Stimulated activated CD4-positive, alpha-beta T cell treated with anti-CD3 and anti-CD28 coated beads, Interleukin-1b, Interleukin-23, amount 100 ng/mL, for 4 hours (primary cell): Measurements from ENCODE around the gene METTL23.

Experiments used
- DNase-seq, 2 donors: peaks; one replicate each; pipeline ENCODE4 v3.0.0-alpha.2; 2020; ENCODE audit warnings: low read depth in 2 of 2

The METTL23 gene

DNA sequence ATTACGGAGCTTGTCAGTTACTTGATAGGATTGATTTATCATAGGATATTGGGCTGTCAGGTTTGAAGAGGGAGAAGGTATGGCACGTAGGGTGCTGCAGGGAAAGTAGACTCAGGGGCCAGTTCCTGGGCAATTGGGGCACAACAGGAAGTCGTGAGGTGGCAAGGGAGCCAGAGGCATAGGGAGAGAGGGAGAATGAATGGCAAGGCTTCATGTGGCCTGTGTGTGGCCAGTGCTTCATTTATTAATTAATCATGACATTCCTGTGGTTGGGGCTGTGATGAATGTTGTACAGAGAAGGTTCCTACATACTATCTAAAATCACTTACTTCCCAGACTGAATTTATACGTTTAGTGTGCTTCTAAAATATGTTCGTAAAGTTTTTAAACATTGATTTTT lies 30.6 kb downstream of the METTL23 start:
- no peak for DNase-seq

DNA sequence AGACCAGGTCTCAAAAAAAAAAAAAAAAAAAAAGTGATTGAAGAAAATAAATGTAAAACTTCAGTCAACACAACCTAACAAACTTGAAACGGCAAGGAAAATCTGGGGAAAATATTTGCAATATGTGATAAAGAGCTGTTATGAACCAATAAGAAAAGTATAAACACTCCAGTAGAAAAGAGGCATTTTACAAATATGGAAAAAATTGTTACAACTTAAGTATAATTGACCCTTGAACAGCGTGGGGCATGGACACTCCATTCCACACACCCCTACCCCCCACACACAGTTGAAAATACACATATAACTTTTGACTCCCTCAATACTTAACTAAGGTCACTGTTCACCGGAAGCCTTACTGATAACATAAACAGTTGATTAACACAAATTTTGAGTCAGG lies 31.9 kb downstream of the METTL23 start:
- no peak for DNase-seq

DNA sequence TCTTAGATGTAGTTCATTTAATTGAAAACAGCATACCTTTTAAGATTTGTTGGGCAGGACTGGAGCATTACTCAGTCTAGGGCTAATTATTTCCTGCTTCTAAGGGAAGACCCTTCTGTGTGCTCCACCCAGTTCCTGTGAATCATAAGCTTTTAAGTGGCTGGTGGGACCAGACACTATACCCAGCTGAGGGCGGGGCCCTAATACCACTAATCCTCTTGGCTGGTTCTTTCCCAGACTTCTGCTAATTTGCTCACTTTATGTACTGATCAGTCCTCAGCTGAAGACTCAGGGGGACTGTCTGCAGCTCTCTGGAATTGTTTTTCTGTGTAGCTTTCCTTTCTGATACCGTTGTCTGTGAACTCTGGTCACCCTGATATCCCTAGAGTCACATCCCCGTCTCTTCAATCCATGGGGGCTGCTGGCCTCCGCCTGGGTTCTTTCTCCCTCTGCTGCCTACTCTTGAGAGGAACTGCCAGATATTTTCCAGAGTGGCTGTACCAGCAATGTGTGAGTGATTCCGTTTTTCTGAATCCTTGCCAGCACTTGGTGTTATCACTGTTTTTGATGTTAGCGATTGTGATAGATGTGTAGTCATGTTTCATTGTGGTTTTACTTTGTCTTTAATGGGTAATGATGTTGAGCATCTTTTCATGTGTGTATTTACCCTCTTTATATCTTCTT lies 46.3 kb downstream of the METTL23 start:
- peak; percentile 18 to 25 for DNase-seq

GRCh38 chr17:76775021-76775600 lies 48.5 kb downstream of the METTL23 start:
- no peak for DNase-seq

GRCh38 chr17:76781056-76781982 lies 54.7 kb downstream of the METTL23 start:
- DNase-seq = no peak

DNA sequence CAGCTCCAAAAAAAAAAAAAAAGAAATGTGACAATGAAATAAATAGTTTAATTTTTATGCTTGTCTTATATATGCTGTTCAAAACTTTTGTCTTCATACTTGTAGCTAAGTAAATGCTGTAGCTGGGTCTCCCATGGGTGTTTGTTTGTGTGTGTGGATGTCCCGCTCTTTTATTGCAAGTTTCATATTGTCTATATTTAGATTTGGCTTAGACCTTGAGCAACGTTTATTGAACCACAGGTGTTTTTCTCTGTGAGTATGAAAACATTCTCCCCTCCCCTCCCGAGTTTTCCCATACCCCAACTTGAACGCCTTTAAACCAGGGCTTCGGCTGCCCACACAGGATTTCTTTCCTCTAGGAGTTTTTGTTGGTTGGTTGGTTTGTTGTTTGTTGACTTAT lies 56.5 kb downstream of the METTL23 start:
- DNase-seq = no peak
